HG03342 (cell line): ENCODE measurements around the gene RFXAP.

Source experiments
- ATAC-seq: cut with Tn5 transposase; IDR thresholded peaks from one replicate; pipeline ENCODE4 v1.9.1; 2021; ENCODE audit warnings: mild to moderate bottlenecking, moderate library complexity; ENCODE audit not compliant: unreplicated experiment

Gene RFXAP

DNA sequence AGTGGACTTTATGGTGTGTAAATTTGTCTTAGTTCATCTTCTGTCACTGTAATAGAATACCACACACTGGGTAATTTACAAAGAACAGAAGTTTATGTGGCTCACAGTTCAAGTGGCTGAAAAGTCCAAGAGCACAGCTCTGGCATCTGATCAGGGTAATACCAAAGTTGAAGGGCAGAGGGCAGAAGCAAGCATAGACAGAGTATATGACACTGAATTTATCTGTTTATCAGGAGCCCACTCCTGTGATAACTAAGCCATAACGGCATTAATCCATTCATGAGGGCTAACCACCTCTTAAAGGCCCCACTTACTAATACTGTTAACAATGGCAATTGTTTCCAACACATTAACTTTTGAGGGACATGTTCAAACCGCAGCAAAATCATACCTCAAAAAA, 4.0 kb upstream of the RFXAP start:
- no peak for ATAC-seq

- no peak for ATAC-seq
Observed at GRCh38 chr13:36817996-36818803, 822 bp upstream of the RFXAP start.

DNA sequence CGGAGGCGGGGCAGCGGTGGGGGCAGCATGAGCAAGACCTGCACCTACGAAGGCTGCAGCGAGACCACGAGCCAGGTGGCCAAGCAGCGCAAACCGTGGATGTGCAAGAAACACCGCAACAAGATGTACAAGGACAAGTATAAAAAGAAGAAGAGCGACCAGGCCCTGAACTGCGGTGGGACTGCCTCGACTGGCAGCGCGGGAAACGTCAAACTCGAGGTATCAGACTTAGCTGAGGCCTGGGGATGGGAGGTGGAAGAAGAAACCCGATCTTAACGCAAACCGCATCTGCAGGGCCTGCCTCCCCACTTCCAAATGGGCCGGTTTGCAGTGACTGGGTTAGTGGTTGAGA, 693 bp downstream of the RFXAP start:
- peak; percentile 16 for ATAC-seq

GRCh38 chr13:36820222-36820621, 1.2 kb downstream of the RFXAP start:
- ATAC-seq = peak; percentile 43

DNA sequence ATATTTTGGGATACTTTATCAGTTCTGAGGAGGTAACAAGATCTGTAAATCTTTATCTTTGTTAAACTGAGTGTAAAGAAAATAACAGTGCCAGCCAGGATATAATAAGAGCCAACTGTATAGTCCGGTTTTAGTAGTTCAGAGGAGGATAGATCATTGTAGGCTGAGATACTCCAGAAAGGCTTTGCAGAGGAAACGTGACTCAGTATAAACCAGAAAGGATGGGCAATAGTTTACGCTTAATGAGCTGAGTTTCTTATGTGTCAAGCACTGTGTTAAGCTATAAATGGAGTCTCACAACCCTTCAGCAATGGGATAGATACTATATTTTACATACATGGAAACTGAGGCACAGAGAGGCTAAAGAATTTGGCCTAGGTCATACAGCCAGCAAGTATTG, 3.8 kb downstream of the RFXAP start:
- ATAC-seq = no peak

- no peak for ATAC-seq
Observed at GRCh38 chr13:36829753-36830152, 10.7 kb downstream of the RFXAP start.

- no peak for ATAC-seq
Observed at GRCh38 chr13:36831291-36831690, 12.3 kb downstream of the RFXAP start.

DNA sequence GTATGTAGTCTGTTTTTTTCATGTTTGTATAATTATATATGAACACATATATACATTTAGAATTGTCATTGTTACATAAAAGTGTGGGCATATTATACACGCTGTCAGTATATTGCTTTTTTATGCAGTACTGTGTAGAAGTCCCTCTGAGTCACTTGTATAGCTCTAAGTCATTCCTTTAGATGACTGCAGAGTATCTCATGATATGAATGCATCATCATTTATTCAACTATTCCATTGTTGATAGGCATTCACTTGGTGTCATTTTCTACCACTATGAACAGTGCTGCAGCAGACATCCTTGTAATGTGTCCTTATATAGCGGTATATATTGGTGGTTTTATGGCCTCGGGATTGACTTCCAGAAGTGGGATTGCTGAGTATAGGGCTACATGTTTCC, 15.3 kb downstream of the RFXAP start:
- ATAC-seq = no peak

GRCh38 chr13:36837354-36838092, 18.5 kb downstream of the RFXAP start:
- ATAC-seq = no peak

DNA sequence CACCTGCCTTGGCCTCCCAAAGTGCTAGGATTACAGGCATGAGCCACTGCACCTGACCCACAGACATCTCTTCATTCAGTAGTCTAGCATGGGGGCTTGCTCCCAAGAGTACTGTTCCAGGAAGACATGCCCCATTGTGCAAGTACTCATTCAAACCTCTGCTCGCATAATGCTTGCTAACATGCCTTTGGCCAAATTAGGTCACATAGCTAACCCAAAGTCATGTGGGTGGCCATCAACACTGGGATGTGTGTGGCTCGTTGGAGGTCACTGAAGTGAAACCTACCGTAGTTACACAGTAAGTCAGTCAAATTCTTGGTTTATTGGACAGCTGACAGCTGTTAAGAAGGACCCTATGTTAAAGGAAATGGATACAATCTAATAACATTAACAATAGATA, 20.3 kb downstream of the RFXAP start:
- no peak for ATAC-seq

DNA sequence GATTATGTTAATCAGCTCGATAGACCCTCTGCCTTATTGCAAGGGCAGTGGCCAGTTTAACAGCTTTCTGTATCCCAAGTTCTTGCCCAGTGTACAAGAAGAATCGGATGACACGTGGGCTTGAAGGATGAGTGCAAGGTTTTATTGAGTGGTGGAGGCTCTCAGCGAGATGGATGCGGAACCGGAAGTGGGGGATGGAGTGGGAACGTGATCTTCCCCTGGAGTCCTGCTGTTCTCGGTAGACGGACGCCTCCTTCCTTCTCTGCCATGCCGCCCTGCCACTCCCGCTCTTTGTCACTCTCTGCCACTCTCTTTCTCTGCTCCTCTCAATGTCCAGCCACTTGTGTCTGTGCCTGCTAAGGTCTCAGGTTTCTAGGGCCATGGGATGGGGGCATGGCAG, 21.0 kb downstream of the RFXAP start:
- ATAC-seq = no peak

DNA sequence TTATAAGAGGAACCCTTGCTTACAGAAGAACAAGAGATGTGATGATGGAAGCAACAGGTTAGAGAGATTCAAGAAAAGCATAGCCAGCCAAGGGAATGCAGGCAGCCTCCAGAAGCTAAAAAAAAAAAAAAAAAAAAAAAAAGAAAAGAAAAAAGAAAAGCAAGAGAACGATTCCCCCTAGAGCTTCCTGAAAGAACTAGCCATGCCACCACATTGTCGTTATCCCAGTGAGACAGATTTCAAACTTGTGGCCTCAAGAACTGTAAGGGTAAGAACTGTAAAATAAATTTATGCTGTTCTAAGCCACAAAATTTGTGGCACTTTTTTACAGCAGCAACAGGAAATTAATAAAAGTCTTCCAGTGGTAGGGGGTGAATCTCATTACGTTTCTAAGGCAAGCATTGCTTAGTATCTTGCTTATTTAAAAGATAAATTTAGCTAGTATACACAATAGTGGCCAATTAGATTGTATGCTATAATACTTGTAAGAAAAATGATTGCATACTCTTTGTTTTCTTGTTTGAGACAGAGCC, 21.8 kb downstream of the RFXAP start:
- no peak for ATAC-seq

DNA sequence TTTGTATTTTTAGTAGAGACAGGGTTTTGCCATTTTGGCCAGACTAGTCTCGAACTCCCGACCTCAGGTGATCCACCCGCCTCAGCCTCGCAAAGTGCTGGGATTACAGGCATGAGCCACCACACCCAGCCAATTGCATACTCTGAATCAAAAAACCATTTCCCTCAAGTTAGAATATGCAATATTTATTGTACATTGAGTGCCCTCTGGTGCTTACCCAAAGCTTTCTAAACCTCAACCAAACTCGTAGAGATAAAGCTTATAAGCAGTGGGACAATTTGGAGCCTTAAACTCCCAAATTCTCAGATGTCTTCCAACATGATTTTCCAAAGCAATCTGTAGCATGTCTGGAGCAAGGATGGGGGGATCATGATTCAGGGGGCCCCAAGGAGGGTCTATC, 22.4 kb downstream of the RFXAP start:
- no peak for ATAC-seq

GRCh38 chr13:36847606-36848005, 28.6 kb downstream of the RFXAP start:
- no peak for ATAC-seq

- ATAC-seq = peak; percentile 64
Observed at GRCh38 chr13:36848199-36848982, 29.4 kb downstream of the RFXAP start.

- ATAC-seq = no peak
Observed at GRCh38 chr13:36850790-36851438, 31.9 kb downstream of the RFXAP start.

DNA sequence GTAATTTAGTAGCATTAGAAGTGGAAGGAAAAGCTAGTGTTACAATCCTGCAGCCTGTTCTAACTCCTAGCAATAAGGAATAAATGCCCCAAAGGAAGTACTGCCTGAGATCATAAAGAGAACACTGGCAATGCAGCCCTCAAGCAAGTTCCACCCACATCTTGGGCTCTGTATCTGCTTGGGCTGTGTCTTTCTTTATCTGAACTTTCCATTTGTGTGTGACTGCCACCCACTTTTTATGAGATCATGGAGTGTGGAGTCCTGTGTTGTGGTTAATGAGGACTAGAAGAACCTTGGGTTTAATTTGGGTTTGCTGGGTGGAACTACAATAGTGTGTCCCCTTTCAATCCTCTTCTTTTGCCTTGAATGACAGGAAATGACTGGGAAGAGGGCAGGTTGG, 38.2 kb downstream of the RFXAP start:
- ATAC-seq = no peak

- no peak for ATAC-seq
Observed at GRCh38 chr13:36858290-36858689, 39.3 kb downstream of the RFXAP start.

GRCh38 chr13:36859259-36859658, 40.2 kb downstream of the RFXAP start:
- no peak for ATAC-seq

GRCh38 chr13:36862002-36862685, 43.1 kb downstream of the RFXAP start:
- ATAC-seq = no peak
